Skeletal muscle cell (primary cell): ENCODE data around the gene ZNF699.
"Not testable (repeated sequence)": the region's sequence is repeated elsewhere in the genome, so short reads cannot be mapped to it uniquely, and the experiment has no call there.

Source experiments
- DNase-seq: peaks from one replicate; pipeline ENCODE4 v3.0.0-alpha.2; 2010; ENCODE audit warnings: low read depth
- H3K4me3 ChIP-seq: 2 replicates; pipeline ENCODE4 v1.5.1; 2011; ENCODE audit warnings: low read depth, mild to moderate bottlenecking, control low read depth, low read length, moderate library complexity

ZNF699 gene

GRCh38 chr19:9296336-9296735 lies 13.3 kb downstream of the ZNF699 start:
- H3K4me3 ChIP-seq = no peak overlapping the region
- DNase-seq = no peak

DNA sequence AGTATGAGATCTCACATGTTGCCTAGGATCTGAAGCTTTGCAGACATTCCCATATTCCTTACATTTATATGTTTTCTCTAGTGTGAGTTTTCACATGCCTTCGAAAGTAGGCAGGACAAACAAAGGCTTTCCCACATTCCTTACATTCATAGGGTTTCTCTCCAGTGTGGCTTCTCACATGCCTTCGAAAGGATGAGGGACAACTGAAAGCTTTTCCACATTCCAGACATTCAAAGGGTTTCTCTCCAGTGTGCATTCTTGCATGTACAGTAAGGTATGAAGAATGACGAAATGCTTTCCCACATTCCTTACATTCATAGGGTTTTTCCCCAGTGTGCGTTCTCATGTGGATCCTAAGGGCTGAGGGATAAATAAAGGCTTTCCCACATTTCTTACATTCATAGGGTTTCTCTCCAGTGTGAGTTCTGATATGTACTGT lies 14.2 kb downstream of the ZNF699 start:
- DNase-seq = no peak
- H3K4me3 ChIP-seq = no peak overlapping the region

- H3K4me3 ChIP-seq = no peak overlapping the region
Observed at GRCh38 chr19:9289231-9289884, 20.3 kb downstream of the ZNF699 start.

DNA sequence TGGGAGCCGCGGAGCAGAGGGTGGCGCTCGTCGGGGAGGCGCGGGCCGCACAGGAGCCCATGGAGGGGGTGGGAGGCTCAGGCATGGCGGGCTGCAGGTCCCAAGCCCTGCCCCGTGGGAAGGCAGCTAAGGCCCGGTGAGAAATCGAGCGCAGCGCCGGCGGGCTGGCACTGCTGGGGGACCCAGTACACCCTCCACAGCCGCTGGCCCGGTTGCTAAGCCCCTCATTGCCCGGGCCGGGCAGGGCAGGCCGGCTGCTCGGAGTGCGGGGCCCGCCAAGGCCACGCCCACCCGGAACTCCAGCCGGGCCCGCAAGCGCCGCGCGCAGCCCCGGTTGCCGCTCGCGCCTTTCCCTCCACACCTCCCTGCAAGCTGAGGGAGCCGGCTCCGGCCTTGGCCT lies 26.2 kb downstream of the ZNF699 start:
- DNase-seq, H3K4me3 ChIP-seq: not testable (repeated sequence)

More at GRCh38 chr19:9289231-9289884, 20.3 kb downstream of the ZNF699 start:
- no peak for DNase-seq

DNA sequence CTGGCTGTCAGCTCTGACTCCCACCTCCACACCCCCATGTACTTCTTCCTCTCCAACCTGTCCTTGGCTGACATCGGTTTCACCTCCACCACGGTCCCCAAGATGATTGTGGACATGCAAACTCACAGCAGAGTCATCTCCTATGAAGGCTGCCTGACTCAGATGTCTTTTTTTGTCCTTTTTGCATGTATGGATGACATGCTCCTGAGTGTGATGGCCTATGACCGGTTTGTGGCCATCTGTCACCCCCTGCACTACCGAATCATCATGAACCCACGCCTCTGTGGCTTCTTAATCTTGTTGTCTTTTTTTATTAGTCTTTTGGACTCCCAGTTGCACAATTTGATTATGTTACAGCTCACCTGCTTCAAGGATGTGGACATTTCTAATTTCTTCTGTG lies 58.4 kb downstream of the ZNF699 start:
- no peak for DNase-seq
- H3K4me3 ChIP-seq = no peak overlapping the region

GRCh38 chr19:9250630-9251029 lies 59.0 kb downstream of the ZNF699 start, which contains the start of gene OR7E24:
Gene OR7E24, plus strand, starts transcription at chr19:9250930. Its CDS starts 114 bp downstream, at chr19:9251044.
- DNase-seq = no peak

More at GRCh38 chr19:9250630-9251029, 59.0 kb downstream of the ZNF699 start, which contains the start of gene OR7E24:
- no peak within 1 kb of the TSS for H3K4me3 ChIP-seq
